HG02884 (cell line): ENCODE data around the gene MASP1.

ENCODE experiments used
- ATAC-seq: cut with Tn5 transposase; IDR thresholded peaks from one replicate; pipeline ENCODE4 v1.9.1; 2021; ENCODE audit warnings: mild to moderate bottlenecking, moderate library complexity; ENCODE audit not compliant: unreplicated experiment

Gene MASP1

GRCh38 chr3:187188931-187189330 is 102.6 kb downstream of the MASP1 start:
- no peak for ATAC-seq

- no peak for ATAC-seq
These were observed 104.6 kb downstream of the MASP1 start for GRCh38 chr3:187186801-187187421.

GRCh38 chr3:187186375-187186774 is 105.2 kb downstream of the MASP1 start:
- no peak for ATAC-seq

GRCh38 chr3:187185759-187186158 is 105.8 kb downstream of the MASP1 start:
- ATAC-seq, result no peak
